Parathyroid adenoma (tissue), 2 donors: ENCODE measurements around the gene SPEF2.

ENCODE experiments used
- H2AFZ ChIP-seq: fragments of 300-600 bp; sonication (generic); one replicate; pipeline ENCODE4 v1.7.0; 2017; ENCODE audit warnings: antibody characterized with exemption, mild to moderate bottlenecking
- H3K27ac ChIP-seq: fragments of 300-600 bp; sonication (generic); one replicate; pipeline ENCODE4 v1.7.0; 2017
- H3K27me3 ChIP-seq: fragments of 300-600 bp; sonication (generic); one replicate; pipeline ENCODE4 v1.7.0; 2017; ENCODE audit warnings: low read length; ENCODE audit not compliant: control insufficient read depth, insufficient read depth
- H3K36me3 ChIP-seq: fragments of 300-600 bp; sonication (generic); one replicate; pipeline ENCODE4 v1.7.0; 2017; ENCODE audit warnings: low read length; ENCODE audit not compliant: control insufficient read depth, insufficient read depth
- H3K4me1 ChIP-seq: fragments of 300-600 bp; sonication (generic); one replicate; pipeline ENCODE4 v1.7.0; 2017; ENCODE audit warnings: control low read depth
- H3K4me2 ChIP-seq: fragments of 300-600 bp; sonication (generic); one replicate; pipeline ENCODE4 v1.7.0; 2017; ENCODE audit warnings: low read length
- H3K4me3 ChIP-seq: fragments of 300-600 bp; sonication (generic); one replicate; pipeline ENCODE4 v1.7.0; 2017; ENCODE audit warnings: low read depth, low read length
- H3K79me2 ChIP-seq: fragments of 300-600 bp; sonication (generic); one replicate; pipeline ENCODE4 v1.7.0; 2017; ENCODE audit warnings: control low read depth
- H3K9ac ChIP-seq: fragments of 300-600 bp; sonication (generic); one replicate; pipeline ENCODE4 v1.7.0; 2017; ENCODE audit warnings: mild to moderate bottlenecking
- H3K9me3 ChIP-seq: fragments of 300-600 bp; sonication (generic); one replicate; pipeline ENCODE4 v1.7.0; 2017; ENCODE audit warnings: low read length; ENCODE audit not compliant: control insufficient read depth
- TF ChIP-seq, protein P1 (sequence below): fragments of 300-600 bp; sonication (generic); IDR thresholded peaks from one replicate; pipeline ENCODE4 v1.7.0; 2017; ENCODE audit warnings: antibody characterized with exemption, mild to moderate bottlenecking
- donor health status: primary hyperparathyroidism.

Gene SPEF2

DNA sequence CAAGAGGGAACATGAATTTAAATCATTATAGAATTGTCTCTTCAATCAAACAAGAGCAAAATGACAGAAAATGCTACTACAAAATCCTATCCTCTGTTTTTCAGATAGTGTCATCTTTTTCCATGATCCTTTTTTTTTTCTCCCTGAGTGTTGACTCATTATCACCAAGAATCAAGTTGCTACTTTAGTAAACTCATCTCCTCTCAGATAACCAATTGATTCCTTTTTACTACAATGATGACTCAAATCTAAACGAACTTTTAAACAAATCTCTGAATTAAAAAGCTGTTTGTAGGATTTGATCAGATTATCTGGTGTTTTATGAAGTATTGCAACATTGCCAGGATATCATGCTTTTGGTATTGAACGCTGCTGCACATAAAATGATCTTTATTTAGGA, 215.1 kb downstream of the SPEF2 start:
- H3K4me3 ChIP-seq: no peak overlapping the region
- no peak overlapping the region for H3K4me2 ChIP-seq
- H3K36me3 ChIP-seq: no peaks in the 10 kb centered on the region
- H3K27ac ChIP-seq: no peak overlapping the region
- H3K9me3 ChIP-seq: no peaks in the 10 kb centered on the region
- no peaks in the 10 kb centered on the region for H3K27me3 ChIP-seq
- no peak overlapping the region for H2AFZ ChIP-seq
- H3K9ac ChIP-seq: no peak overlapping the region
- TF ChIP-seq, protein P1, sequence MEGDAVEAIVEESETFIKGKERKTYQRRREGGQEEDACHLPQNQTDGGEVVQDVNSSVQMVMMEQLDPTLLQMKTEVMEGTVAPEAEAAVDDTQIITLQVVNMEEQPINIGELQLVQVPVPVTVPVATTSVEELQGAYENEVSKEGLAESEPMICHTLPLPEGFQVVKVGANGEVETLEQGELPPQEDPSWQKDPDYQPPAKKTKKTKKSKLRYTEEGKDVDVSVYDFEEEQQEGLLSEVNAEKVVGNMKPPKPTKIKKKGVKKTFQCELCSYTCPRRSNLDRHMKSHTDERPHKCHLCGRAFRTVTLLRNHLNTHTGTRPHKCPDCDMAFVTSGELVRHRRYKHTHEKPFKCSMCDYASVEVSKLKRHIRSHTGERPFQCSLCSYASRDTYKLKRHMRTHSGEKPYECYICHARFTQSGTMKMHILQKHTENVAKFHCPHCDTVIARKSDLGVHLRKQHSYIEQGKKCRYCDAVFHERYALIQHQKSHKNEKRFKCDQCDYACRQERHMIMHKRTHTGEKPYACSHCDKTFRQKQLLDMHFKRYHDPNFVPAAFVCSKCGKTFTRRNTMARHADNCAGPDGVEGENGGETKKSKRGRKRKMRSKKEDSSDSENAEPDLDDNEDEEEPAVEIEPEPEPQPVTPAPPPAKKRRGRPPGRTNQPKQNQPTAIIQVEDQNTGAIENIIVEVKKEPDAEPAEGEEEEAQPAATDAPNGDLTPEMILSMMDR: no peak
- H3K79me2 ChIP-seq: no peaks in the 10 kb centered on the region
- H3K4me1 ChIP-seq: peaks cover 13% of the 10 kb centered on the region

DNA sequence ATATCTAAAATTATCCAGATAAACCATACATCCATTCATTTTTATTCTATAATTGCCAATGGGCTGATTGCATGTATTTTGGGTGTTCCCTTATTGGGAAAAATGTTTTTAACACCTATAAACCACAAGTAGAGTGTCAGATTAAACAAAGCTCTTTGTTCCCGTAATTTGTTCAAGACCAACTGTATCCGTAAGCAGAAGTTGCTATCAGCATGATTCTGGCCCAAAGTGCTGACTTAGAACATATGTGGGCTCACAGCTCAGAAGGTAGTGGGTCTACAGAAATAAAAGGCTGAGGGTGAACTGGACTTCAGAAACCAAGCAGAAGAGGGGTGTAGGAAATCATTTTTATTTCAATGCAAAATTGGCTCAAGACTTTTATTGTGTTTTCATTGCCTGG, 215.6 kb downstream of the SPEF2 start:
- Histone ChIP-seq H3K4me1 (peaks cover 13% of the 10 kb centered on the region), H2AFZ (no peak overlapping the region), H3K79me2 (no peaks in the 10 kb centered on the region), H3K4me2 (no peak overlapping the region), H3K27me3 (no peaks in the 10 kb centered on the region), H3K9me3 (no peaks in the 10 kb centered on the region), H3K9ac (no peak overlapping the region), H3K27ac (no peak overlapping the region), H3K36me3 (no peaks in the 10 kb centered on the region), H3K4me3 (no peak overlapping the region)
- TF ChIP-seq, protein P1: no peak

DNA sequence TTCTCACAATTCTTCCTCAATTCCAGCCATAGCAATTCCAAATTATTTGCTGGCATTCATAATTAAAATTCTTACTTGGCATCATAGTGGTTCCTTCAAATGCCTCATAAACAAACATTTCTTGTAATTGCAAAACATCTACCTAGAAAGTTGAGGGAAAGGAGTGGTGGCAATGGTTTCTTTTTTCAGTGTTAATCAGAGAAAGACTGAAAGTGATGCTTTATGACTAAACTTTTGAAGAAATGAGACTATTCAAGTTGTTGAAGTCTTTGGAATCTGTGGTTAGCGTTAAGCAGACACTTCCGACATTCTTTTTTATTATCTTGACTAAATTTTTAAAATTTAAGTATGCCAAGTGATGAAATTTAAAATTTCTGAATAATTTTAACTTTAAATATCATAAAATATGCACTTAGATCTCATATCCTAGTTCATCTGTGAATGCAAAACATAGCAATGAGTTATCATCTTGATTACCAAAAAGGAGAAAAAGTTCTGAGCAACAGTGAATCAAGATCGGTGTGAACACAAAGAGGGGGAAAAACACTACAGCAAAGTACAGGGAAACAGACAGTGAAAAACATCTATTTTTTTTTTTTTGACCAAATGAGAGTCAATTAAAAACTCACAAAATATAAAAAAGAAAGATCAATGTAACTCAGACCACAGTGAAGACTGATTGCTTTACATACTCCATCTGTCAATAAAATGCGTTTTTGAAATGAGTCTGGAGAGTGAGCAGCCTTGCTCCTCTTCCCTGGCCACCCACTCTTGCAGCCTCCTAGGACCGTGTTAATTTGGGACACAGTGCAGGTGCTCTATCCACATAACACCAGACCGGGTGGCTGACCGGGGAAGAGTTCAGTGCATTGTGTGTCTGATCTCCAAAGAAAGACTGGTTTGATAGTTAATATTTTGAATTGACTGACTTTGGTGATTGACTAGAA, 218.4 kb downstream of the SPEF2 start:
- Histone ChIP-seq H3K4me3 (no peak overlapping the region), H3K27me3 (no peaks in the 10 kb centered on the region), H3K4me2 (no peak overlapping the region), H3K9ac (no peak overlapping the region), H3K27ac (no peak overlapping the region), H3K36me3 (no peaks in the 10 kb centered on the region), H3K4me1 (peaks cover 9% of the 10 kb centered on the region), H2AFZ (no peak overlapping the region), H3K9me3 (no peaks in the 10 kb centered on the region), H3K79me2 (no peaks in the 10 kb centered on the region)
- TF ChIP-seq, protein P1: no peak

DNA sequence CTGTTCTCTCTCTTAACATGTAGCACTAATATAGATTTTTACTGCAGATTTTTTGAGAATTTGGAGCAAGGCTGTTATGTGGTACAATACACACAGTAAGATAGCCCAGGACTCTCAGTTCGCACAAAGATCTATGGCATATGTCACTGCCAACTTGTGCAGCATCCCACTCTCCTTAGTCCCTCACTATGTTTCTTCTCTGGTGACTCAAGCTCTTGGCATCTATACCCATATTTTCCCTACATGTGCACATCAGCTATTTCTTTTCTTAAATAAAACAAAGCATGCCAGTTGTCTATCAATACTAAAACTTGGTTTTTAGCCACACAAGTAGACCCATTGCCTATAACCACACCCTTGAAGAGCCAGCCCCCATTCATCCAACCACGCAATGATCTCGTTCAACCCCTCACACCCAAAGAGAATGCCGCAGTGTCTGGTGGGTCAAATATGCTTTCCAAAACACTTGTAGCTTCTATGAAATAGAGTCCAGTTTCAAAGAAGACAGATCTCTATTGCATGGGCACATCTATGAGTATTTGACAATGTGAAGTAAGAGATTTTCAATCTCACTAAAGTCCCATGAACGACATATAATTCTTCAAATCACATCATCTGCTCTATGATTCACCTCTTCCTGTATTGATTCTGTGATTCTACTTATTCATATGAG, 220.8 kb downstream of the SPEF2 start:
- Histone ChIP-seq H3K9ac (no peak overlapping the region), H3K4me2 (no peak overlapping the region), H3K27ac (no peak overlapping the region), H3K79me2 (no peaks in the 10 kb centered on the region), H3K4me1 (no peaks in the 10 kb centered on the region), H3K4me3 (no peak overlapping the region), H3K9me3 (no peaks in the 10 kb centered on the region), H2AFZ (no peak overlapping the region), H3K36me3 (no peaks in the 10 kb centered on the region), H3K27me3 (no peaks in the 10 kb centered on the region)
- TF ChIP-seq, protein P1: no peak
